Uterus (tissue), 4 donors: ENCODE data around the gene P2RX5. TPM values are rescaled to one million over a fixed set of nuclear protein-coding genes. Genes with fewer than 3 reads are reported as not detected.

ENCODE experiments used
- DNase-seq, 2 donors: peaks; one replicate each; pipeline ENCODE4 v3.0.0-alpha.2; 2019 to 2020
- H3K27ac ChIP-seq, 2 donors: fragments of 200-600 bp; sonication (generic); 1 replicate in 1 of 2; 2 replicates in 1 of 2; pipeline ENCODE4 v1.5.1; 2016 to 2018
- H3K27me3 ChIP-seq, 2 donors: fragments of 200-600 bp; sonication (generic); one replicate each; pipeline ENCODE4 v1.5.1; 2018 to 2019; ENCODE audit warnings: control low read depth in 1 of 2
- H3K36me3 ChIP-seq, 2 donors: fragments of 200-600 bp; sonication (generic); one replicate each; pipeline ENCODE4 v1.5.1; 2019; ENCODE audit warnings: control low read depth in 1 of 2
- H3K4me1 ChIP-seq, 2 donors: fragments of 200-600 bp; sonication (generic); one replicate each; pipeline ENCODE4 v1.5.1; 2018 to 2019; ENCODE audit warnings: control low read depth in 1 of 2
- H3K4me3 ChIP-seq, 2 donors: fragments of 200-600 bp; sonication (generic); 1 replicate in 1 of 2; 2 replicates in 1 of 2; pipeline ENCODE4 v1.5.1; 2018 to 2019; ENCODE audit warnings: mild to moderate bottlenecking in 1 of 2
- H3K9me3 ChIP-seq, 2 donors: fragments of 200-600 bp; sonication (generic); one replicate each; pipeline ENCODE4 v1.5.1; 2019; ENCODE audit warnings: control low read depth in 1 of 2
- CTCF ChIP-seq, 4 experiments: fragments of 200-600 bp in 2 of 4; fragments of 450-650 bp in 2 of 4; sonication (generic) in 2 of 4; IDR thresholded peaks; one replicate each; pipeline ENCODE4 v1.5.1; 2016 to 2019; ENCODE audit warnings: antibody characterized with exemption in 4 of 4, mild to moderate bottlenecking in 2 of 4, moderate library complexity in 1 of 4
- POLR2A ChIP-seq, 2 donors: fragments of 450-650 bp; IDR thresholded peaks; one replicate each; pipeline ENCODE4 v1.6.1; 2016; ENCODE audit warnings: antibody characterized with exemption in 2 of 2, mild to moderate bottlenecking in 1 of 2, moderate library complexity in 1 of 2
- intact Hi-C: fragments of 100-400 bp; cut with DNase I; formaldehyde crosslinking; loops from one replicate; pipeline ENCODE4 v1.15.1; 2023; ENCODE audit warnings: low total_unique reads
- total RNA-seq, 4 donors: library from RNA; depleted of rRNA in 3 of 4; stranded (reverse); fragments of >200 nt in 3 of 4; gene quantifications; one replicate each; pipeline versions ENCODE4 v1.1.0 to v1.2.4, GENCODE V29; 2014 to 2023
- donor health status: DM: yes; HTN: yes; CAD: no.

Gene P2RX5
- total RNA-seq, 4 donors from 2014 or later: 0.51 to 8.2 (median 1.1) TPM

GRCh38 chr17:3723188-3723555 lies 27.2 kb upstream of the P2RX5 start:
- no peak for DNase-seq

GRCh38 chr17:3722716-3723115 lies 26.8 kb upstream of the P2RX5 start:
- intact Hi-C loops: no loop called here
- Histone ChIP-seq H3K4me1 (peaks cover 0 to 8% of the 10 kb centered on the region in 2 donors), H3K36me3 (no peaks in the 10 kb centered on the region), H3K4me3 (peak overlapping the region; percentile 62 to 67), H3K27me3 (no peaks in the 10 kb centered on the region), H3K27ac (peak overlapping the region; percentile 82 to 87), H3K9me3 (no peaks in the 10 kb centered on the region)
- DNase-seq: no peak
- TF ChIP-seq POLR2A (IDR thresholded peaks at IDR 0.05) (no peak), CTCF (IDR thresholded peaks at IDR 0.05) (no peak)

More at GRCh38 chr17:3723188-3723555, 27.2 kb upstream of the P2RX5 start:
- no peaks in the 10 kb centered on the region for H3K36me3 ChIP-seq
- peak overlapping the region; percentile 62 to 67 for H3K4me3 ChIP-seq
- peak overlapping the region; percentile 82 to 87 for H3K27ac ChIP-seq
- TF ChIP-seq CTCF (IDR thresholded peaks at IDR 0.05) (no peak), POLR2A (IDR thresholded peaks at IDR 0.05) (no peak)
- peaks cover 0 to 8% of the 10 kb centered on the region in 2 donors for H3K4me1 ChIP-seq
- intact Hi-C loops: no loop called here
- H3K9me3 ChIP-seq: no peaks in the 10 kb centered on the region
- H3K27me3 ChIP-seq: no peaks in the 10 kb centered on the region

- intact Hi-C loops: no loop called here
- H3K27ac ChIP-seq: peak overlapping the region in 1 of 2 donors; percentile 58
- no peak overlapping the region for H3K4me3 ChIP-seq
- no peak for DNase-seq
- no peaks in the 10 kb centered on the region for H3K9me3 ChIP-seq
- H3K4me1 ChIP-seq: peaks cover 0 to 3% of the 10 kb centered on the region in 2 donors
- no peaks in the 10 kb centered on the region for H3K27me3 ChIP-seq
- TF ChIP-seq CTCF (IDR thresholded peaks at IDR 0.05): no peak
- no peak for TF ChIP-seq POLR2A (IDR thresholded peaks at IDR 0.05)
- no peaks in the 10 kb centered on the region for H3K36me3 ChIP-seq
Observed at GRCh38 chr17:3719265-3719664, 23.3 kb upstream of the P2RX5 start.

- intact Hi-C loops: no loop called here
- Histone ChIP-seq H3K27me3 (no peaks in the 10 kb centered on the region), H3K9me3 (no peaks in the 10 kb centered on the region), H3K27ac (no peak overlapping the region), H3K36me3 (no peaks in the 10 kb centered on the region), H3K4me1 (no peaks in the 10 kb centered on the region), H3K4me3 (no peak overlapping the region)
- no peak for DNase-seq
- TF ChIP-seq POLR2A (IDR thresholded peaks at IDR 0.05) (no peak), CTCF (IDR thresholded peaks at IDR 0.05) (no peak)
Observed at GRCh38 chr17:3718201-3718600, 22.2 kb upstream of the P2RX5 start.

GRCh38 chr17:3715296-3715695 lies 19.3 kb upstream of the P2RX5 start:
- Histone ChIP-seq H3K9me3 (no peaks in the 10 kb centered on the region), H3K4me1 (no peaks in the 10 kb centered on the region), H3K27me3 (no peaks in the 10 kb centered on the region), H3K36me3 (no peaks in the 10 kb centered on the region), H3K4me3 (no peak overlapping the region), H3K27ac (no peak overlapping the region)
- DNase-seq: no peak
- TF ChIP-seq CTCF (IDR thresholded peaks at IDR 0.05): no peak
- TF ChIP-seq POLR2A (IDR thresholded peaks at IDR 0.05): no peak
- intact Hi-C loops: no loop called here
